Right lobe of liver (tissue), 4 donors: Measurements from ENCODE around the gene CDH18.

Experiments used
- CTCF ChIP-seq, 4 donors: fragments of 200-600 bp in 3 of 4; fragments of 450-650 bp in 1 of 4; IDR thresholded peaks; one replicate each; pipeline versions ENCODE4 v1.5.1 to v1.8.0; 2016 to 2022; ENCODE audit warnings: antibody characterized with exemption in 4 of 4, mild to moderate bottlenecking in 2 of 4
- POLR2A ChIP-seq: fragments of 450-650 bp; IDR thresholded peaks from one replicate; pipeline ENCODE4 v1.6.1; 2017; ENCODE audit warnings: antibody characterized with exemption, mild to moderate bottlenecking
- donor health status: DM: no; HTN: no; CAD: no.
- donor health status: DM: no; HTN: no; CAD: no.
- donor health status: DM: no; HTN: yes; CAD: no.

- TF ChIP-seq CTCF (IDR thresholded peaks at IDR 0.05) (no peak), POLR2A (no peak)
Measured at GRCh38 chr5:19950897-19951296, 37.1 kb downstream of the CDH18 start.
